Activated naive CD4-positive, alpha-beta T cell treated with anti-CD3 and anti-CD28 coated beads, Interleukin-2, amount 50 U/mL, for 24 hours (primary cell): ENCODE results near the gene YWHAH.

Experiments
- H3K27ac Mint-ChIP-seq: one replicate; pipeline ENCODE4 v1.8.0; 2021; ENCODE audit warnings: mild to moderate bottlenecking, mixed read lengths
- H3K27me3 Mint-ChIP-seq: one replicate; pipeline ENCODE4 v1.8.0; 2021; ENCODE audit warnings: mixed read lengths
- H3K36me3 Mint-ChIP-seq: one replicate; pipeline ENCODE4 v1.8.0; 2021; ENCODE audit warnings: mixed read lengths
- H3K4me1 Mint-ChIP-seq: one replicate; pipeline ENCODE4 v1.8.0; 2021; ENCODE audit warnings: mixed read lengths
- H3K4me3 Mint-ChIP-seq: one replicate; pipeline ENCODE4 v1.8.0; 2021; ENCODE audit warnings: mild to moderate bottlenecking, mixed read lengths
- H3K9me3 Mint-ChIP-seq: one replicate; pipeline ENCODE4 v1.8.0; 2021; ENCODE audit warnings: mixed read lengths

YWHAH gene

DNA sequence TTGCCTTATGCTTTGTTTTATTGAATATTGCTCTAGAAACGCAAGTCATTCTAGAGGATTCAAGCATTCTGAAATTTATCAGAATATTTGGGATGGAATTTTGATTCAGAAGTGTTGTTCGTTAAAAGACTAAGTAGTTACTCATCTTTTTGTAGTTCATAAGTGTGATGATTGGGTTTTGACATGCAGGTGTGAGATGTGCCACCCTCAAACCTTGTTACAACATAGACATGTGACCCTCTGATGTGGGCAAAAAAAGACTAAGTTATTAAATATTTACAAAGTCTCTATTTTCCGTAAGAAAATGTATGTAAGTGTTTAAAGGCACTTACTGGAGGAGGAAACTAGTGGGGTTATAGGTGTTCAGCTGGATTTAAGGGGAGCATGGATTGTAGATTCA lies 8.9 kb downstream of the YWHAH start:
- Mint-ChIP-seq H3K36me3 (peaks cover 2% of the 10 kb centered on the region), H3K4me3 (no peak overlapping the region), H3K27ac (peak overlapping the region; percentile 20)

GRCh38 chr22:31954535-31955523 lies 10.5 kb downstream of the YWHAH start:
- Mint-ChIP-seq H3K27me3 (no peaks in the 10 kb centered on the region), H3K27ac (no peak overlapping the region), H3K9me3 (no peaks in the 10 kb centered on the region), H3K4me3 (no peak overlapping the region), H3K4me1 (peaks cover 72% of the 10 kb centered on the region), H3K36me3 (peaks cover 5% of the 10 kb centered on the region)

More for the DNA sequence above, 8.9 kb downstream of the YWHAH start:
- Mint-ChIP-seq H3K4me1 (peaks cover 63% of the 10 kb centered on the region), H3K9me3 (no peaks in the 10 kb centered on the region), H3K27me3 (no peaks in the 10 kb centered on the region)

GRCh38 chr22:31956360-31956759 lies 12.0 kb downstream of the YWHAH start:
- peak overlapping the region; percentile 66 for H3K4me3 Mint-ChIP-seq
- peaks cover 66% of the 10 kb centered on the region for H3K4me1 Mint-ChIP-seq
- H3K9me3 Mint-ChIP-seq, result no peaks in the 10 kb centered on the region
- H3K27ac Mint-ChIP-seq, result peak overlapping the region; percentile 86
- peaks cover 2% of the 10 kb centered on the region for H3K36me3 Mint-ChIP-seq
- no peaks in the 10 kb centered on the region for H3K27me3 Mint-ChIP-seq

DNA sequence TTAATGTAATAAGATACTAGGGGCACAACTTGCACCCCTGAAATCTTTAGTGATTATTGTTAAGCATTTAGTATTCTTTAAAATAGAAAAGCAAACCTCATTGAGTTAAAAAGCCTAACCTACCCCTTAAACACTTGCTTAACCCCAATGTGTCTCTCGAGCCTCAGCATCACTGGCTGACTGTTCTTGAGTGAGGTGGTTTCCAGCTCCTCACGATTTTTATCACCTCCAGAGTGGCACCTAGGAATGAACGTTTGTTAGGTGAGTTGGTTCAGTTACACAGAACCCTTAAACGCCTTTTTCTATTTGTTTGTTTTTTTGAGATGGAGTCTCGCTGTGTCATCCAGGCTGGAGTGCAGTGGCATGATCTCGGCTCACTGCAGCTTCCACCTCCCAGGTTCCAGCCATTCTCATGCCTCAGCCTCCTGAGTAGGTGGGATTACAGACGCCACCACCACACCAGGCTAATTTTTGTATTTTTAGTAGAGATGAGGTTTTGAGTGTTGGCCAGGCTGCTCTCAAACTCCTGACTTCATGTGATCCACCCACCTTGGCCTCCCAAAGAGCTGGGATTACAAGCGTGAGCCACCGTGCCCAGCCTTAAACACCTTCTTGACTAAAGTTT lies 13.7 kb downstream of the YWHAH start:
- Mint-ChIP-seq H3K36me3 (peaks cover 2% of the 10 kb centered on the region), H3K27me3 (no peaks in the 10 kb centered on the region), H3K27ac (no peak overlapping the region), H3K4me1 (peaks cover 51% of the 10 kb centered on the region), H3K4me3 (no peak overlapping the region), H3K9me3 (no peaks in the 10 kb centered on the region)

GRCh38 chr22:31958625-31959239 lies 14.4 kb downstream of the YWHAH start:
- H3K4me3 Mint-ChIP-seq, result no peak overlapping the region
- no peaks in the 10 kb centered on the region for H3K27me3 Mint-ChIP-seq
- no peaks in the 10 kb centered on the region for H3K9me3 Mint-ChIP-seq
- peaks cover 2% of the 10 kb centered on the region for H3K36me3 Mint-ChIP-seq
- peaks cover 44% of the 10 kb centered on the region for H3K4me1 Mint-ChIP-seq
- peak overlapping the region; percentile 91 for H3K27ac Mint-ChIP-seq

- Mint-ChIP-seq H3K27me3 (no peaks in the 10 kb centered on the region), H3K27ac (no peak overlapping the region), H3K4me3 (no peak overlapping the region), H3K36me3 (peaks cover 2% of the 10 kb centered on the region), H3K4me1 (peaks cover 27% of the 10 kb centered on the region), H3K9me3 (no peaks in the 10 kb centered on the region)
These were observed 16.4 kb downstream of the YWHAH start for GRCh38 chr22:31960767-31961166.

DNA sequence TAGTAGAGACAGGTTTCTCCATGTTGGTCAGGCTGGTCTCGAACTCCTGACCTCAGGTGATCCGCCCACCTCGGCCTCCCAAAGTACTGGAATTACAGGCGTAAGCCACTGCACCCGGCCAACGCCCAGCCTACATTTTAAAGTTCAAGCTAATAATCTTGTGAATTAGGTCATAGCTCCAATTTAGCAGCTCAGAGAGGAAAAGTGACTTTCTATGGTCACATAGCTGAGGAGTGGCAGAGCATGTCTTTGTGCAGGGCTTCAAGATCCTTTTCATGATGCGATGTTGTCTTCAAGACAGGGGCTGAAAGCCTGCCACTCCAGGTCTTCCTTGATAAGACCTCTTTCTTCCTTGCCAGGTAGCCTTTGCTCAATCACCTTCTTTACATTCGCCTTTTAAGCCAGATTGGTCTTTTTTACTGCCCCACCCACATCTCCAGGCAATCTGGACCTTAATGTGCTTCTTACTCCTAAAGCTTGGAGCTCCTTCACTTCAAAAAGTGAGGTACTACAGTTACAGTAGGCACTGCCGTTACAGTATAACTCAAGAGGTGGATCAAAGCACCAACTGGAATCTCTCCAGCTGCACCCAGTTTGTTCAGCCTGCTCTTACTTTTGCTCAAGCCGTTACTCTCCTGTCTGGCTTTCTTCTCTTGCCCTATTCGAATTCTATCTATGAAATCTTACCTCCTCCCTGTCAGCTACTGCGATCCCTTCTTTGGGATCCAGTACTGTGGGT lies 18.2 kb downstream of the YWHAH start:
- H3K4me1 Mint-ChIP-seq, result peaks cover 11% of the 10 kb centered on the region
- no peaks in the 10 kb centered on the region for H3K9me3 Mint-ChIP-seq
- no peak overlapping the region for H3K27ac Mint-ChIP-seq
- no peaks in the 10 kb centered on the region for H3K27me3 Mint-ChIP-seq
- H3K36me3 Mint-ChIP-seq, result peaks cover 2% of the 10 kb centered on the region
- H3K4me3 Mint-ChIP-seq, result no peak overlapping the region

GRCh38 chr22:31968022-31968421 lies 23.7 kb downstream of the YWHAH start:
- H3K27me3 Mint-ChIP-seq, result no peaks in the 10 kb centered on the region
- no peak overlapping the region for H3K27ac Mint-ChIP-seq
- H3K36me3 Mint-ChIP-seq, result no peaks in the 10 kb centered on the region
- no peak overlapping the region for H3K4me3 Mint-ChIP-seq
- H3K9me3 Mint-ChIP-seq, result no peaks in the 10 kb centered on the region
- peaks cover 11% of the 10 kb centered on the region for H3K4me1 Mint-ChIP-seq

- Mint-ChIP-seq H3K9me3 (no peaks in the 10 kb centered on the region), H3K4me1 (peaks cover 11% of the 10 kb centered on the region), H3K27ac (peak overlapping the region; percentile 12), H3K4me3 (peak overlapping the region; percentile 89), H3K27me3 (no peaks in the 10 kb centered on the region), H3K36me3 (no peaks in the 10 kb centered on the region)
These were observed 25.6 kb downstream of the YWHAH start for GRCh38 chr22:31969789-31970489.

- H3K9me3 Mint-ChIP-seq, result no peaks in the 10 kb centered on the region
- peak overlapping the region; percentile 89 for H3K4me3 Mint-ChIP-seq
- H3K4me1 Mint-ChIP-seq, result peaks cover 11% of the 10 kb centered on the region
- H3K27ac Mint-ChIP-seq, result peak overlapping the region; percentile 12
- H3K36me3 Mint-ChIP-seq, result no peaks in the 10 kb centered on the region
- H3K27me3 Mint-ChIP-seq, result no peaks in the 10 kb centered on the region
These were observed 26.4 kb downstream of the YWHAH start for GRCh38 chr22:31970490-31971444.

GRCh38 chr22:31972180-31972579 lies 27.8 kb downstream of the YWHAH start:
- H3K36me3 Mint-ChIP-seq, result no peaks in the 10 kb centered on the region
- no peak overlapping the region for H3K4me3 Mint-ChIP-seq
- no peak overlapping the region for H3K27ac Mint-ChIP-seq
- no peaks in the 10 kb centered on the region for H3K27me3 Mint-ChIP-seq
- H3K4me1 Mint-ChIP-seq, result peaks cover 15% of the 10 kb centered on the region
- H3K9me3 Mint-ChIP-seq, result no peaks in the 10 kb centered on the region

- H3K9me3 Mint-ChIP-seq, result no peaks in the 10 kb centered on the region
- no peaks in the 10 kb centered on the region for H3K27me3 Mint-ChIP-seq
- no peaks in the 10 kb centered on the region for H3K36me3 Mint-ChIP-seq
- H3K27ac Mint-ChIP-seq, result no peak overlapping the region
- peaks cover 18% of the 10 kb centered on the region for H3K4me1 Mint-ChIP-seq
- H3K4me3 Mint-ChIP-seq, result no peak overlapping the region
These were observed 29.4 kb downstream of the YWHAH start for GRCh38 chr22:31973739-31974138.

- Mint-ChIP-seq H3K4me3 (no peak overlapping the region), H3K27ac (no peak overlapping the region), H3K9me3 (no peaks in the 10 kb centered on the region)
These were observed 33.0 kb downstream of the YWHAH start for GRCh38 chr22:31977141-31977841.

More at GRCh38 chr22:31977141-31977841, 33.0 kb downstream of the YWHAH start:
- H3K27me3 Mint-ChIP-seq, result no peaks in the 10 kb centered on the region
- H3K4me1 Mint-ChIP-seq, result peaks cover 7% of the 10 kb centered on the region
- H3K36me3 Mint-ChIP-seq, result no peaks in the 10 kb centered on the region
